ENCODE data around the gene ARSK.

DNA sequence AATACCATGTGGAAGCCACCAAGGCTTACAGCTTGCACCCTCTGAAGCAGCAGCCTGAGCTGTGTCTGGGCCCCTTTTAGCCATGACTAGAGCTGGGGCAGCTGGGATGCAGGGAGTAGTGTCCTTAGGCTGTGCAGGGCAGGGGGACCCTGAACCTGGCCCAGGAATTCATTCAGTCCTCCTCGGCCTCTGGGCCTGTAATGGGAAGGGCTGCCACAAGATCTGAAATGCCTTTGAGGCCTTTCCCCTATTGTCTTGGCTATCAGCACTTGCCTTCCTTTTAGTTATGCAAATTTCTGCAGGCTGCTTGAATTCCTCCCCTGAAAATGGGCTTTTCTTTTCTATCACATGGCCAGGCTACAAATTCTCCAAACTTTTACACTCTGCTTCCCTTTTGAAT lies 74.0 kb downstream of the ARSK start:
- TF ChIP-seq, protein P1, sequence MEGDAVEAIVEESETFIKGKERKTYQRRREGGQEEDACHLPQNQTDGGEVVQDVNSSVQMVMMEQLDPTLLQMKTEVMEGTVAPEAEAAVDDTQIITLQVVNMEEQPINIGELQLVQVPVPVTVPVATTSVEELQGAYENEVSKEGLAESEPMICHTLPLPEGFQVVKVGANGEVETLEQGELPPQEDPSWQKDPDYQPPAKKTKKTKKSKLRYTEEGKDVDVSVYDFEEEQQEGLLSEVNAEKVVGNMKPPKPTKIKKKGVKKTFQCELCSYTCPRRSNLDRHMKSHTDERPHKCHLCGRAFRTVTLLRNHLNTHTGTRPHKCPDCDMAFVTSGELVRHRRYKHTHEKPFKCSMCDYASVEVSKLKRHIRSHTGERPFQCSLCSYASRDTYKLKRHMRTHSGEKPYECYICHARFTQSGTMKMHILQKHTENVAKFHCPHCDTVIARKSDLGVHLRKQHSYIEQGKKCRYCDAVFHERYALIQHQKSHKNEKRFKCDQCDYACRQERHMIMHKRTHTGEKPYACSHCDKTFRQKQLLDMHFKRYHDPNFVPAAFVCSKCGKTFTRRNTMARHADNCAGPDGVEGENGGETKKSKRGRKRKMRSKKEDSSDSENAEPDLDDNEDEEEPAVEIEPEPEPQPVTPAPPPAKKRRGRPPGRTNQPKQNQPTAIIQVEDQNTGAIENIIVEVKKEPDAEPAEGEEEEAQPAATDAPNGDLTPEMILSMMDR (IDR thresholded peaks at IDR 0.05), result no peak
- no peak for TF ChIP-seq POLR2A (IDR thresholded peaks at IDR 0.05)
